Uterus (tissue), 4 donors: ENCODE results near the gene VWA8. TPM values are rescaled to one million over a fixed set of nuclear protein-coding genes. Genes with fewer than 3 reads are reported as not detected.

ENCODE experiments used
- DNase-seq, 2 donors: peaks; one replicate each; pipeline ENCODE4 v3.0.0-alpha.2; 2019 to 2020
- H3K27ac ChIP-seq, 2 donors: fragments of 200-600 bp; sonication (generic); 1 replicate in 1 of 2; 2 replicates in 1 of 2; pipeline ENCODE4 v1.5.1; 2016 to 2018
- H3K27me3 ChIP-seq, 2 donors: fragments of 200-600 bp; sonication (generic); one replicate each; pipeline ENCODE4 v1.5.1; 2018 to 2019; ENCODE audit warnings: control low read depth in 1 of 2
- H3K36me3 ChIP-seq, 2 donors: fragments of 200-600 bp; sonication (generic); one replicate each; pipeline ENCODE4 v1.5.1; 2019; ENCODE audit warnings: control low read depth in 1 of 2
- H3K4me1 ChIP-seq, 2 donors: fragments of 200-600 bp; sonication (generic); one replicate each; pipeline ENCODE4 v1.5.1; 2018 to 2019; ENCODE audit warnings: control low read depth in 1 of 2
- H3K4me3 ChIP-seq, 2 donors: fragments of 200-600 bp; sonication (generic); 1 replicate in 1 of 2; 2 replicates in 1 of 2; pipeline ENCODE4 v1.5.1; 2018 to 2019; ENCODE audit warnings: mild to moderate bottlenecking in 1 of 2
- H3K9me3 ChIP-seq, 2 donors: fragments of 200-600 bp; sonication (generic); one replicate each; pipeline ENCODE4 v1.5.1; 2019; ENCODE audit warnings: control low read depth in 1 of 2
- CTCF ChIP-seq, 4 experiments: fragments of 200-600 bp in 2 of 4; fragments of 450-650 bp in 2 of 4; sonication (generic) in 2 of 4; IDR thresholded peaks; one replicate each; pipeline ENCODE4 v1.5.1; 2016 to 2019; ENCODE audit warnings: antibody characterized with exemption in 4 of 4, mild to moderate bottlenecking in 2 of 4, moderate library complexity in 1 of 4
- POLR2A ChIP-seq, 2 donors: fragments of 450-650 bp; IDR thresholded peaks; one replicate each; pipeline ENCODE4 v1.6.1; 2016; ENCODE audit warnings: antibody characterized with exemption in 2 of 2, mild to moderate bottlenecking in 1 of 2, moderate library complexity in 1 of 2
- intact Hi-C: fragments of 100-400 bp; cut with DNase I; formaldehyde crosslinking; loops from one replicate; pipeline ENCODE4 v1.15.1; 2023; ENCODE audit warnings: low total_unique reads
- total RNA-seq, 4 donors: library from RNA; depleted of rRNA in 3 of 4; stranded (reverse); fragments of >200 nt in 3 of 4; gene quantifications; one replicate each; pipeline versions ENCODE4 v1.1.0 to v1.2.4, GENCODE V29; 2014 to 2023
- donor health status: DM: yes; HTN: yes; CAD: no.

The VWA8 gene
- total RNA-seq, 4 donors from 2014 or later: 25.6 to 59.7 (median 37.5) TPM

DNA sequence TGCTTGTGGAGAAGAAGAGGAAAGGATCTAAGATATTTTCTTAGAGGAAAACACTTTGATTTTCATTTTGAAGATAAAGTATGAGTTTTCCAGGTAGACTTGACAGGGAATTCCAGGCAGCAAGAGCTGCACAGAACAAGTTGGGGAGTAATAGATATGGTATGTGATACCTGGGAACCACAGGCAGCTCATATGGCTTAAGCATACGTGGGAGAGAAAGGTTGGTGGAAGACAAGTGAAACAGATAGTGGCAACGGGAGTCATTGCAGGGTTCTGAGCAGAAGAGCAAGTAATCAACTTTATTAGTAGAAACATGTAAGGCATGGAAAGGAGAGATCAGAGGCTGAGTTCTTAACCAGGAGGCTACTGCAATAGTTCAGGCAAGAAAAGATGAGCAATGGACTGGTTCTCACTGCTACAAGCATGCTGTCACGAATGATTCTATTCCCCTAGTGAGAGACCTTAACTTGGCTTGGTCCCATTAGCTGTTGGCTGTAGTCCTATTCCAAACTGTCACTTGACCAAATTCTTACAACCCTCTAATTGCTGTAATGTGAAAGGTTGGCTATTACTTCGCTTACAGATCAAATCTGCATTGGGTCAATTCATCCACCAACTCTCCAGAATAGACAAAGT lies 217.9 kb downstream of the VWA8 start:
- intact Hi-C loops: no loop called here
- Histone ChIP-seq H3K36me3 (no peaks in the 10 kb centered on the region), H3K4me3 (no peak overlapping the region), H3K9me3 (no peaks in the 10 kb centered on the region), H3K27me3 (no peaks in the 10 kb centered on the region), H3K27ac (no peak overlapping the region), H3K4me1 (no peaks in the 10 kb centered on the region)
- DNase-seq: no peak
- TF ChIP-seq POLR2A (IDR thresholded peaks at IDR 0.05) (no peak), CTCF (IDR thresholded peaks at IDR 0.05) (no peak)

GRCh38 chr13:41740479-41740878 lies 220.4 kb downstream of the VWA8 start:
- Histone ChIP-seq H3K4me1 (no peaks in the 10 kb centered on the region), H3K27ac (no peak overlapping the region), H3K27me3 (no peaks in the 10 kb centered on the region), H3K9me3 (no peaks in the 10 kb centered on the region), H3K4me3 (no peak overlapping the region), H3K36me3 (no peaks in the 10 kb centered on the region)
- intact Hi-C loops: no loop called here
- TF ChIP-seq CTCF (IDR thresholded peaks at IDR 0.05) (no peak), POLR2A (IDR thresholded peaks at IDR 0.05) (no peak)
- no peak for DNase-seq

DNA sequence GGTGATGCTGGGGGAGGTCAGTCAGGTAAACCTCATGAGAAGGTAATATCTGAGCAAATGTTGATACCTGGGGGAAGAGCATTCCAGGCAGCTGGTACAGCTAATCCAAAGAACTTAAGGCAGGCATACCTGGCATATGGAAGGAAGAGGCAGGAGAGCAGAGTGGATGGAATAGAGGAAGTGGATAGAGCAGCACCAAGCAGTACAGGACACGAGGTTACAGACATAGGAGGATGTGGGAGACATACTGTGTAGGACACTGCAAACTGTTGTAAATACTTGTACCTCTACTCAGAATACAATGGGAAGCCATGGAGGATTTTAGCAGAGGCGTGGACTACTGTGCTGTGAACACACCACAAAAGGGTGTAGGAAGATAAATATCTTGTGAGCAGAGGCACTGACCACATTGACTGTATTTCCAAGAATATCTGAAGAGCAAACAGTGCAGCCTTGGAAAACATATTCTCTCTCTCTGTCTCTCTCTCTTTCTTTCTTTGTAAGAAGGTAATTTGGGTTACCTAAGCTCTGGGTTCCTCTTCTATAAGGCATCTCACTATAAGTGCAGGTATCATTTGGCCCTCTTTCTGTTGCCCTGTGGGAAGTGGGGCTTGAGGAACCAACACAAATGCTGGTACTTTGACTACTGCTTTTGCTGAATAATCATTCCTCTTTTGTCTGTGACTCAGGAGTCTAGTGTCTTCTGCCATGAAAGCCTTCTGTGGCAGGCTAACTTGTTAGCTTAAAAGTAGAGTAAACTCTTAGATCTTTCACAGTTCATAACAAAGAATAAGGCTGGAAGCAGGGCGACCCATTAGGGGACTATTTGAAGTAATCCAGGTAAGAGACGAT lies 238.0 kb downstream of the VWA8 start:
- Histone ChIP-seq H3K27ac (no peak overlapping the region), H3K27me3 (no peaks in the 10 kb centered on the region), H3K4me1 (no peaks in the 10 kb centered on the region), H3K36me3 (no peaks in the 10 kb centered on the region), H3K9me3 (no peaks in the 10 kb centered on the region), H3K4me3 (no peak overlapping the region)
- TF ChIP-seq CTCF (IDR thresholded peaks at IDR 0.05) (no peak), POLR2A (IDR thresholded peaks at IDR 0.05) (no peak)
- DNase-seq: no peak
- intact Hi-C loops: no loop called here

DNA sequence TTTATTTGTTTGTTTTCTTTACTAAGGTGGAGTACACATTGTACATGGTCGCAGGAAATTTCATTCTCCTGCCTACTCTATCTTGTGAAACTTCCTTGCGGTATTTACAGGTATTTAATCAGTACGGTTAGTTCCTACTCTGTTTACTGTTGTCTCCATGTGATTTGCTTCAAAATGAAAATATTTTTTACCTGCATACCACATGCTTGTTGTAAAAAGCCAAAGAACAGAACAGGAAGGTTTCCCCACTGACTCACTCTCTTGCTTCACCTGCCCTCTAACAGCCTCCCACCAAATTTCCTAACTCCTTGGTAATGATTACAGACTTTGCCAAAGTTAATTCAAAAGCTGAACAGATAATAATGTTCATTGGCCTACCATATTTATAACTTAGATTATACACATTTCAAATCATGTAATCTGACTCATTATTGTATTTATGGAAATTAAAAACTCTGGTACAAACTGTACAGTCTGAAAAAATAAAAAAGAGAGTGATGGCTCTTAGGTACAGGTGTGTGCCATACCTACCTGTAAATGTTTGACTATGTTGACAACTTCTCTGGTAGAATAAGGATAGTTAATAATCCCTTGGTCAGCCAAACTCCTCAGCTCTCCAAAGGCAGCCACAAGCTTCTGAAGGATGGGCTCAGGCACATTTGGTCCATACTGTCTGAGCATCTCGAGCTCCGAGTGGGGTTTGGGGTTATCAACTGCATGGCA lies 239.9 kb downstream of the VWA8 start:
- Histone ChIP-seq H3K27ac (no peak overlapping the region), H3K27me3 (no peaks in the 10 kb centered on the region), H3K36me3 (no peaks in the 10 kb centered on the region), H3K9me3 (no peaks in the 10 kb centered on the region), H3K4me3 (no peak overlapping the region), H3K4me1 (no peaks in the 10 kb centered on the region)
- TF ChIP-seq CTCF (IDR thresholded peaks at IDR 0.05) (no peak), POLR2A (IDR thresholded peaks at IDR 0.05) (no peak)
- no peak for DNase-seq
- intact Hi-C loops: no loop called here

DNA sequence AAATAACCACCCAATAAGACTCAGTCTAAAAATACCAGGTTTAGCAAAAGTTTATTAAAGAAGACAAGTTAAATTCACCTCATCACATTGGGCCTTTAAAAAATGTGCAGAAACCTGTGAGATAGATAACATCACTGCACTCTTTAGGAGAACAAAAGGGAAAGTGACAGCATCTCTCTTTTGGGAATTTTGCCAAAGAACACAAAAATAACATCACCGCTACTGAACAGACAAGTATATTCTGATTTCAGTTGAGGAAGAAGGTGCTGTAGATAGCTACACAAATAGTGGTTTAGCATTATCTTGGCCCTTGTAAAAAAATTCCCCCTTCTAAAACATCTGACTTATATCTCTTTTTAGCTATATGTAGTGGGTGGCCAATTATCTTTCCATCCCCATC lies 244.7 kb downstream of the VWA8 start:
- intact Hi-C loops: no loop called here
- no peak for TF ChIP-seq CTCF (IDR thresholded peaks at IDR 0.05)
- no peak for TF ChIP-seq POLR2A (IDR thresholded peaks at IDR 0.05)

More for the DNA sequence above, 244.7 kb downstream of the VWA8 start:
- Histone ChIP-seq H3K36me3 (no peaks in the 10 kb centered on the region), H3K27ac (no peak overlapping the region), H3K27me3 (no peaks in the 10 kb centered on the region), H3K4me3 (no peak overlapping the region), H3K9me3 (no peaks in the 10 kb centered on the region), H3K4me1 (no peaks in the 10 kb centered on the region)
- DNase-seq: no peak
